Esophagus muscularis mucosa (tissue), 3 donors: Measurements from ENCODE around the gene CHSY3.

ENCODE experiments used
- CTCF ChIP-seq, 3 experiments: fragments of 200-600 bp in 2 of 3; fragments of 450-650 bp in 1 of 3; sonication (generic) in 2 of 3; IDR thresholded peaks; one replicate each; pipeline ENCODE4 v1.5.1; 2017 to 2019; ENCODE audit warnings: antibody characterized with exemption in 3 of 3, mild to moderate bottlenecking in 2 of 3, moderate library complexity in 1 of 3
- POLR2A ChIP-seq: fragments of 450-650 bp; IDR thresholded peaks from one replicate; pipeline ENCODE4 v1.6.1; 2017; ENCODE audit warnings: antibody characterized with exemption, moderate library complexity, mild to moderate bottlenecking, low read depth

- no peak for TF ChIP-seq CTCF (IDR thresholded peaks at IDR 0.05)
- no peak for TF ChIP-seq POLR2A
Measured at GRCh38 chr5:129938077-129938476, 33.8 kb downstream of the CHSY3 start.
